22Rv1 (cell line): Measurements from ENCODE around the gene RAET1G.
"Not testable (repeated sequence)": the region's sequence is repeated elsewhere in the genome, so short reads cannot be mapped to it uniquely, and the experiment has no call there.

Experiments
- CTCF ChIP-seq: fragments of 450-650 bp; IDR thresholded peaks from 2 replicates; pipeline ENCODE4 v1.5.1; 2017; ENCODE audit warnings: mild to moderate bottlenecking
- ZFX ChIP-seq: fragments of 450-650 bp; IDR thresholded peaks from 2 replicates; pipeline ENCODE4 v1.6.1; 2017; ENCODE audit warnings: antibody characterized with exemption, borderline replicate concordance

- not testable (repeated sequence) for TF ChIP-seq CTCF, ZFX
These were observed 36.9 kb upstream of the RAET1G start for GRCh38 chr6:149959806-149960205.
